B cell (primary cell): Measurements from ENCODE around the gene ISM1. TPM values are rescaled to one million over a fixed set of nuclear protein-coding genes. Genes with fewer than 3 reads are reported as not detected.

ENCODE experiments used
- ATAC-seq: fragments of 200-7000 bp; cut with Tn5 transposase; one replicate; pipeline ENCODE4 v1.10.0; 2021; ENCODE audit warnings: low read depth, mild to moderate bottlenecking, moderate number of reproducible peaks, moderate library complexity
- CTCF ChIA-PET: fragments of 350-600 bp; sonication (Branson Sonifier 250); formaldehyde crosslinking; loops from one replicate; lab custom pipeline; 2021; ENCODE audit warnings: antibody characterized with exemption, inconsistent platforms; lab: Charles Lee
- POLR2A ChIA-PET: fragments of 350-600 bp; sonication (Branson Sonifier 250); formaldehyde crosslinking; loops from one replicate; lab custom pipeline; 2021; ENCODE audit warnings: antibody characterized with exemption; lab: Charles Lee
- DNase-seq: peaks from one replicate; pipeline ENCODE4 v3.0.0; 2013
- H2AFZ ChIP-seq: 2 replicates; pipeline ENCODE4 v1.6.1; 2012; ENCODE audit warnings: mild to moderate bottlenecking, low read depth, low read length; ENCODE audit not compliant: insufficient read depth, poor library complexity, severe bottlenecking
- H3K27ac ChIP-seq, 2 donors: 1 replicate in 1 of 2; 2 replicates in 1 of 2; pipeline ENCODE4 v1.5.1; 2012 to 2013; ENCODE audit warnings: low read length in 2 of 2, mild to moderate bottlenecking in 2 of 2, moderate library complexity in 1 of 2
- H3K27me3 ChIP-seq, 4 experiments: fragments of 200-600 bp in 1 of 4; sonication (generic) in 1 of 4; replicated peaks in 1 of 4; 1 replicate in 2 of 4; 2 replicates in 2 of 4; pipeline versions ENCODE4 v1.6.1 to v1.7.0; 2013 to 2016; ENCODE audit warnings: low read length in 3 of 4, mild to moderate bottlenecking in 2 of 4, mixed read lengths in 1 of 4, moderate library complexity in 1 of 4; ENCODE audit not compliant: insufficient read depth in 4 of 4, control insufficient read depth in 3 of 4; ENCODE audit errors: control extremely low read depth in 1 of 4
- H3K36me3 ChIP-seq, 2 experiments: replicated peaks in 1 of 2; 1 replicate in 1 of 2; 2 replicates in 1 of 2; pipeline versions ENCODE4 v1.6.1 to v1.7.1; 2013; ENCODE audit warnings: low read length in 1 of 2; ENCODE audit not compliant: insufficient read depth in 2 of 2, control insufficient read depth in 1 of 2; ENCODE audit errors: control extremely low read depth in 1 of 2, extremely low read depth in 1 of 2
- H3K4me1 ChIP-seq, 2 donors: fragments of 200-600 bp in 1 of 2; sonication (generic) in 1 of 2; 1 replicate in 1 of 2; 2 replicates in 1 of 2; pipeline versions ENCODE4 v1.5.1 to v1.6.1; 2013 to 2017; ENCODE audit warnings: low read length in 2 of 2; ENCODE audit not compliant: control insufficient read depth in 2 of 2, insufficient read depth in 2 of 2
- H3K4me2 ChIP-seq: replicated peaks from 2 replicates; pipeline ENCODE3; 2012; ENCODE audit warnings: mild to moderate bottlenecking, low read depth, low read length; ENCODE audit not compliant: poor library complexity, severe bottlenecking
- H3K4me3 ChIP-seq, 5 experiments: fragments of 200-600 bp in 1 of 5; sonication (generic) in 1 of 5; 1 replicate in 3 of 5; 2 replicates in 2 of 5; pipeline versions ENCODE4 v1.5.1 to v1.7.0; 2011 to 2016; ENCODE audit warnings: low read length in 4 of 5, mild to moderate bottlenecking in 4 of 5, low read depth in 2 of 5, control low read depth in 1 of 5, moderate library complexity in 1 of 5; ENCODE audit not compliant: insufficient read depth in 1 of 5; ENCODE audit errors: control extremely low read depth in 1 of 5, extremely low read depth in 1 of 5
- H3K79me2 ChIP-seq: fragments of 200-600 bp; sonication (generic); one replicate; pipeline ENCODE4 v1.6.0; 2016; ENCODE audit warnings: low read length; ENCODE audit not compliant: control insufficient read depth, insufficient read depth
- H3K9ac ChIP-seq: fragments of 200-600 bp; sonication (generic); 2 replicates; pipeline ENCODE4 v1.6.1; 2017; ENCODE audit warnings: mild to moderate bottlenecking, low read length, moderate library complexity
- H3K9me3 ChIP-seq, 3 donors: one replicate each; pipeline versions ENCODE4 v1.6.1 to v1.7.1; 2013; ENCODE audit warnings: low read length in 2 of 3; ENCODE audit not compliant: control insufficient read depth in 2 of 3, insufficient read depth in 1 of 3; ENCODE audit errors: control extremely low read depth in 1 of 3
- H4K20me1 ChIP-seq: 2 replicates; pipeline ENCODE4 v1.6.0; 2012; ENCODE audit warnings: mild to moderate bottlenecking, low read length; ENCODE audit not compliant: insufficient read depth, control insufficient read depth, poor library complexity, severe bottlenecking
- H3K27ac Mint-ChIP-seq: one replicate; pipeline ENCODE4 v1.8.0; 2021; ENCODE audit warnings: mixed read lengths
- H3K27me3 Mint-ChIP-seq: one replicate; pipeline ENCODE4 v1.8.0; 2021; ENCODE audit warnings: mixed read lengths
- H3K4me1 Mint-ChIP-seq: one replicate; pipeline ENCODE4 v1.8.0; 2021; ENCODE audit warnings: mixed read lengths
- H3K4me3 Mint-ChIP-seq: one replicate; pipeline ENCODE4 v1.8.0; 2021; ENCODE audit warnings: mixed read lengths
- H3K9me3 Mint-ChIP-seq: one replicate; pipeline ENCODE4 v1.8.0; 2022; ENCODE audit warnings: mixed read lengths; ENCODE audit not compliant: insufficient read depth
- CTCF ChIP-seq: fragments of 200-600 bp; IDR thresholded peaks from one replicate; pipeline ENCODE4 v1.8.0; 2022; ENCODE audit warnings: antibody characterized with exemption, mild to moderate bottlenecking
- EZH2 ChIP-seq: IDR thresholded peaks from 2 replicates; pipeline ENCODE4 v1.6.1; 2012; ENCODE audit warnings: borderline replicate concordance, low read depth, mild to moderate bottlenecking, moderate library complexity, low read length; ENCODE audit not compliant: insufficient read depth, poor library complexity, severe bottlenecking
- WGBS: methylation state at CpG from one replicate; pipeline ENCODE4 v1.1.5; 2013; ENCODE audit warnings: missing lambda C conversion rate; ENCODE audit not compliant: insufficient coverage; 5-methylcytosine and 5-hydroxymethylcytosine counted together
- intact Hi-C: fragments of 100-400 bp; cut with micrococcal nuclease; formaldehyde crosslinking; loops from one replicate; pipeline ENCODE4 v1.10.0; 2022
- polyA plus RNA-seq: library from polyadenylated mRNA; depleted of rRNA; stranded (reverse); fragments of >200 nt; gene quantifications from 2 replicates; pipeline ENCODE4 v1.2.3, GENCODE V29; 2012
- total RNA-seq, 2 donors: library from RNA; stranded (reverse); fragments of 120-200 nt in 1 of 2; gene quantifications; 1 replicate in 1 of 2; 2 replicates in 1 of 2; pipeline versions ENCODE4 v1.2.3 to v1.2.4, GENCODE V29; 2013 to 2022

Gene ISM1
- total and polyA plus RNA-seq, 2 donors (not counting 1 experiment from before 2014, with no cell fraction given) = not detected

GRCh38 chr20:13262302-13262650 is 41.2 kb downstream of the ISM1 start:
- DNase-seq (no peak), ATAC-seq (no peak)
- Histone ChIP-seq H3K4me3 (no peak overlapping the region), H3K27me3 (no peaks in the 10 kb centered on the region), H3K79me2 (no peaks in the 10 kb centered on the region), H3K9me3 (no peaks in the 10 kb centered on the region), H4K20me1 (no peaks in the 10 kb centered on the region), H3K4me1 (no peaks in the 10 kb centered on the region), H3K4me2 (no peak overlapping the region), H3K36me3 (no peaks in the 10 kb centered on the region), H3K9ac (no peak overlapping the region), H2AFZ (no peak overlapping the region), H3K27ac (no peak overlapping the region)
- CTCF ChIA-PET = interaction anchor here (1.3 kb wide), 1 partner anchor 11 kb away, joined by 3 read pairs; no protein-coding TSS in a partner anchor
- no peak overlapping the region for H3K4me3 Mint-ChIP-seq
- intact Hi-C loops = no loop called here
- H3K4me1 Mint-ChIP-seq = no peaks in the 10 kb centered on the region
- H3K27me3 Mint-ChIP-seq = no peaks in the 10 kb centered on the region
- H3K9me3 Mint-ChIP-seq = no peaks in the 10 kb centered on the region
- TF ChIP-seq EZH2 (no peak), CTCF (no peak)
- POLR2A ChIA-PET = no interaction called here
- WGBS = 92% methylated on average over 2 of the region's 2 CpGs
- H3K27ac Mint-ChIP-seq = no peak overlapping the region

GRCh38 chr20:13262671-13263360 is 41.7 kb downstream of the ISM1 start:
- 88% methylated on average over 9 of the region's 9 CpGs for WGBS
- intact Hi-C loops = no loop called here

More at GRCh38 chr20:13262671-13263360, 41.7 kb downstream of the ISM1 start:
- no peaks in the 10 kb centered on the region for H3K9me3 ChIP-seq
- no peak overlapping the region for H3K27ac Mint-ChIP-seq
- no peak overlapping the region for H3K4me2 ChIP-seq
- TF ChIP-seq CTCF (no peak), EZH2 (no peak)
- POLR2A ChIA-PET = no interaction called here
- no peaks in the 10 kb centered on the region for H3K9me3 Mint-ChIP-seq
- H3K4me3 Mint-ChIP-seq = no peak overlapping the region
- no peaks in the 10 kb centered on the region for H3K36me3 ChIP-seq
- H3K4me1 ChIP-seq = no peaks in the 10 kb centered on the region
- H3K4me1 Mint-ChIP-seq = no peaks in the 10 kb centered on the region
- ATAC-seq (no peak), DNase-seq (no peak)
- no peaks in the 10 kb centered on the region for H3K79me2 ChIP-seq
- no peaks in the 10 kb centered on the region for H4K20me1 ChIP-seq
- H3K27me3 Mint-ChIP-seq = no peaks in the 10 kb centered on the region
- no peak overlapping the region for H2AFZ ChIP-seq
- no peak overlapping the region for H3K9ac ChIP-seq
- no peak overlapping the region for H3K27ac ChIP-seq
- H3K4me3 ChIP-seq = no peak overlapping the region
- H3K27me3 ChIP-seq = no peaks in the 10 kb centered on the region
- CTCF ChIA-PET = interaction anchor here (1.3 kb wide), 1 partner anchor 11 kb away, joined by 3 read pairs; no protein-coding TSS in a partner anchor
